Measurements from ENCODE around the gene RFPL2.

The RFPL2 gene

GRCh38 chr22:32232191-32232830 is 27.4 kb upstream of the RFPL2 start:
- Histone ChIP-seq H3K4me3 (ENCODE audit: low read depth, low read length) (no peak overlapping the region), H3K79me2 (no peaks in the 10 kb centered on the region), H3K4me2 (ENCODE audit: low read length) (no peak overlapping the region), H3K9me3 (ENCODE audit: control insufficient read depth, low read length) (no peaks in the 10 kb centered on the region), H3K36me3 (ENCODE audit: control insufficient read depth, insufficient read depth, low read length) (no peaks in the 10 kb centered on the region), H3K9ac (no peak overlapping the region), H3K4me1 (no peaks in the 10 kb centered on the region), H2AFZ (no peak overlapping the region), H3K27me3 (ENCODE audit: control insufficient read depth, insufficient read depth, low read length) (no peaks in the 10 kb centered on the region), H3K27ac (no peak overlapping the region)
- no peak for TF ChIP-seq CTCF (IDR thresholded peaks at IDR 0.05)

GRCh38 chr22:32226326-32227104 is 21.6 kb upstream of the RFPL2 start:
- TF ChIP-seq CTCF (IDR thresholded peaks at IDR 0.05) = no peak
- Histone ChIP-seq H2AFZ (no peak overlapping the region), H3K9ac (no peak overlapping the region), H3K9me3 (ENCODE audit: control insufficient read depth, low read length) (no peaks in the 10 kb centered on the region), H3K27me3 (ENCODE audit: control insufficient read depth, insufficient read depth, low read length) (no peaks in the 10 kb centered on the region), H3K36me3 (ENCODE audit: control insufficient read depth, insufficient read depth, low read length) (no peaks in the 10 kb centered on the region), H3K79me2 (no peaks in the 10 kb centered on the region), H3K4me3 (ENCODE audit: low read depth, low read length) (no peak overlapping the region), H3K27ac (no peak overlapping the region), H3K4me2 (ENCODE audit: low read length) (no peak overlapping the region), H3K4me1 (no peaks in the 10 kb centered on the region)

- Histone ChIP-seq H3K9me3 (ENCODE audit: control insufficient read depth, low read length) (no peaks in the 10 kb centered on the region), H3K4me3 (ENCODE audit: low read depth, low read length) (no peak overlapping the region), H3K36me3 (ENCODE audit: control insufficient read depth, insufficient read depth, low read length) (no peaks in the 10 kb centered on the region), H3K4me2 (ENCODE audit: low read length) (no peak overlapping the region), H3K79me2 (no peaks in the 10 kb centered on the region), H2AFZ (no peak overlapping the region), H3K9ac (no peak overlapping the region), H3K27ac (no peak overlapping the region), H3K4me1 (no peaks in the 10 kb centered on the region), H3K27me3 (ENCODE audit: control insufficient read depth, insufficient read depth, low read length) (no peaks in the 10 kb centered on the region)
- no peak for TF ChIP-seq CTCF (IDR thresholded peaks at IDR 0.05)
Measured at GRCh38 chr22:32222991-32223390, 18.1 kb upstream of the RFPL2 start.

GRCh38 chr22:32219026-32219425 is 14.2 kb upstream of the RFPL2 start:
- H3K4me1 ChIP-seq = no peaks in the 10 kb centered on the region
- H3K4me3 ChIP-seq (ENCODE audit: low read depth, low read length) = no peak overlapping the region
- H3K36me3 ChIP-seq (ENCODE audit: control insufficient read depth, insufficient read depth, low read length) = no peaks in the 10 kb centered on the region
- no peak overlapping the region for H3K27ac ChIP-seq
- TF ChIP-seq CTCF (IDR thresholded peaks at IDR 0.05) = no peak
- no peak overlapping the region for H2AFZ ChIP-seq
- H3K9me3 ChIP-seq (ENCODE audit: control insufficient read depth, low read length) = no peaks in the 10 kb centered on the region
- no peaks in the 10 kb centered on the region for H3K79me2 ChIP-seq
- H3K9ac ChIP-seq = no peak overlapping the region
- no peaks in the 10 kb centered on the region for H3K27me3 ChIP-seq (ENCODE audit: control insufficient read depth, insufficient read depth, low read length)
- H3K4me2 ChIP-seq (ENCODE audit: low read length) = no peak overlapping the region
